IPS DF 4.7 (cell line): ENCODE measurements around the gene KCNK3.

ENCODE experiments used
- DNase-seq: peaks from one replicate; pipeline ENCODE4 v3.0.0-alpha.2; 2013; ENCODE audit warnings: low spot score; ENCODE audit errors: extremely low read depth

The KCNK3 gene

GRCh38 chr2:26687801-26688200 is 4.7 kb upstream of the KCNK3 start:
- DNase-seq = no peak

- no peak for DNase-seq
These were observed 1.4 kb upstream of the KCNK3 start for GRCh38 chr2:26691161-26691560.

GRCh38 chr2:26691881-26692278 is 642 bp upstream of the KCNK3 start:
- no peak for DNase-seq

GRCh38 chr2:26692897-26693849 is 651 bp downstream of the KCNK3 start:
- DNase-seq = no peak

GRCh38 chr2:26694001-26694400 is 1.5 kb downstream of the KCNK3 start:
- DNase-seq = no peak

- DNase-seq = no peak
These were observed 3.9 kb downstream of the KCNK3 start for GRCh38 chr2:26696351-26696816.

- no peak for DNase-seq
These were observed 4.9 kb downstream of the KCNK3 start for GRCh38 chr2:26697425-26697824.

GRCh38 chr2:26699295-26699694 is 6.8 kb downstream of the KCNK3 start:
- DNase-seq = no peak

- no peak for DNase-seq
These were observed 7.6 kb downstream of the KCNK3 start for GRCh38 chr2:26700078-26700477.

GRCh38 chr2:26701596-26701995 is 9.1 kb downstream of the KCNK3 start:
- no peak for DNase-seq

- DNase-seq = no peak
These were observed 9.5 kb downstream of the KCNK3 start for GRCh38 chr2:26702025-26702424.

- DNase-seq = no peak
These were observed 12.0 kb downstream of the KCNK3 start for GRCh38 chr2:26704441-26704977.

GRCh38 chr2:26705126-26705525 is 12.6 kb downstream of the KCNK3 start:
- no peak for DNase-seq

- no peak for DNase-seq
These were observed 13.6 kb downstream of the KCNK3 start for GRCh38 chr2:26706093-26706492.

GRCh38 chr2:26706616-26707473 is 14.3 kb downstream of the KCNK3 start:
- DNase-seq = no peak

- no peak for DNase-seq
These were observed 15.2 kb downstream of the KCNK3 start for GRCh38 chr2:26707747-26708146.

GRCh38 chr2:26708457-26708856 is 15.9 kb downstream of the KCNK3 start:
- no peak for DNase-seq

- no peak for DNase-seq
These were observed 17.0 kb downstream of the KCNK3 start for GRCh38 chr2:26709323-26710110.

GRCh38 chr2:26710145-26710544 is 17.6 kb downstream of the KCNK3 start:
- no peak for DNase-seq

- DNase-seq = no peak
These were observed 18.4 kb downstream of the KCNK3 start for GRCh38 chr2:26710743-26711456.
